ENCODE data around the gene THTPA. TPM values are rescaled to one million over a fixed set of nuclear protein-coding genes. Genes with fewer than 3 reads are reported as not detected.
"Not testable (repeated sequence)": the region's sequence is repeated elsewhere in the genome, so short reads cannot be mapped to it uniquely, and the experiment has no call there.

The THTPA gene
- total and polyA plus RNA-seq, 9 donors = 8.2 to 14.2 (median 13.3) TPM

DNA sequence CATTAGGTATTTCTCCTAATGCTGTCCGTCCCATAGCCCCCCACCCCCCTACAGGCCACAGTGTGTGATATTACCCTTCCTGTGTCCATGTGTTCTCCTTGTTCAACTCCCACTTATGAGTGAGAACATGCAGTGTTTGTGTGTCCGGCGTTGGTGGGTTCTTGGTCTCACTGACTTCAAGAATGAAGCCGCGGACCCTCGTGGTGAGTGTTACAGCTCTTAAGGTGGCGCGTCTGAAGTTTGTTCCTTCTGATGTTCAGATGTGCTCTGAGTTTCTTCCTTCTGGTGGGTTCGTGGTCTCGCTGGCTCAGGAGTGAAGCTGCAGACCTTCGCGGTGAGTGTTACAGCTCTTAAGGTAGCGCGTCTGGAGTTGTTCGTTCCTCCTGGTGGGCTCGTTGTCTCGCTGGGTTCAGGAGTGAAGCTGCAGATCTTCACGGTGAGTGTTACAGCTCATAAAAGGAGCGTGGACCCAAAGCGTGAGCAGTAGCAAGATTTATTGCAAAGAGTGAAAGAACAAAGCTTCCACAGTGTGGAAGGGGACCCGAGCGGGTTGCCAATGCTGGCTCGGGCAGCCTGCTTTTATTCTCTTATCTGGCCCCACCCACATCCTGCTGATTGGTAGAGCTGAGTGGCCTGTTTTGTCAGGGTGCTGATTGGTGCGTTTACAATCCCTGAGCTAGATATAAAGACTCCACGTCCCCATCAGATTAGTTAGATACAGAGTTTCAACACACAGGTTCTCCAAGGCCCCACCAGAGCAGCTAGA is 27.9 kb downstream of the THTPA start:
- not testable (repeated sequence) for H3K4me3 ChIP-seq (ENCODE audit: low read length); H3K4me1 ChIP-seq (ENCODE audit: control insufficient read depth, insufficient read depth, low read length); H3K36me3 ChIP-seq (ENCODE audit: control insufficient read depth, insufficient read depth, low read length); H3K9me3 ChIP-seq (replicated peaks; ENCODE audit: control insufficient read depth, low read depth, low read length); H3K27ac ChIP-seq (ENCODE audit: low read length); DNase-seq
- WGBS (ENCODE audit: insufficient coverage) = 71% methylated on average over 11 of the region's 25 CpGs
- peaks cover 28% of the 10 kb centered on the region for H3K27me3 ChIP-seq (ENCODE audit: control insufficient read depth, insufficient read depth, low read length)

DNA sequence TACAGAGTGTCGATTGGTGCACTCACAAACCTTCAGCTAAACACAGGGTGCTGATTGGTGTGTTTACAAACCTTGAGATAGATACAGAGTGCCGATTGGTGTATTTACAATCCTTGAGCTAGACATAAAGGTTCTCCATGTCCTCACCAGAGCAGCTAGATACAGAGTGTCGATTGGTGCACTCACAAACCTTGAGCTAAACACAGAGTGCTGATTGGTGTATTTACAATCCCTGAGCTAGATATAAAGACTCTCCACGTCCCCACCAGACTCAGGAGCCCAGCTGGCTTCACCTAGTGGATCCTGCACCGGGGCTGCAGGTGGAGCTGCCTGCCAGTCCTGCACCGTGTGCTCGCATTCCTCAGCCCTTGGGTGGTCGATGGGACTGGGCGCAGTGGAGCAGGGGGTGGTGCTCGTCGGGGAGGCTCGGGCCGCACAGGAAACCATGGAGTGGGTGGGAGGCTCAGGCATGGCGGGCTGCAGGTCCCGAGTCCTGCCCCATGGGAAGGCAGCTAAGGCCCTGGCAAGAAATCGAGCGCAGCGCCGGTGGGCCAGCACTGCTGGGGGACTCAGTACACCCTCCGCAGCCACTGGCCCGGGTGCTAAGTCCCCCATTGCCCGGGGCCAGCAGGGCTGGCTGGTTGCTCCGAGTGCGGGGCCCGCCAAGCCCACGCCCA is 28.6 kb downstream of the THTPA start:
- H3K4me3 ChIP-seq (ENCODE audit: low read length); H3K4me1 ChIP-seq (ENCODE audit: control insufficient read depth, insufficient read depth, low read length); H3K9me3 ChIP-seq (replicated peaks; ENCODE audit: control insufficient read depth, low read depth, low read length); DNase-seq; H3K27ac ChIP-seq (ENCODE audit: low read length); H3K36me3 ChIP-seq (ENCODE audit: control insufficient read depth, insufficient read depth, low read length): not testable (repeated sequence)
- H3K27me3 ChIP-seq (ENCODE audit: control insufficient read depth, insufficient read depth, low read length) = peaks cover 21% of the 10 kb centered on the region
- whole genome bisulfite sequencing (ENCODE audit: insufficient coverage) = 89% methylated on average over 10 of the region's 26 CpGs

DNA sequence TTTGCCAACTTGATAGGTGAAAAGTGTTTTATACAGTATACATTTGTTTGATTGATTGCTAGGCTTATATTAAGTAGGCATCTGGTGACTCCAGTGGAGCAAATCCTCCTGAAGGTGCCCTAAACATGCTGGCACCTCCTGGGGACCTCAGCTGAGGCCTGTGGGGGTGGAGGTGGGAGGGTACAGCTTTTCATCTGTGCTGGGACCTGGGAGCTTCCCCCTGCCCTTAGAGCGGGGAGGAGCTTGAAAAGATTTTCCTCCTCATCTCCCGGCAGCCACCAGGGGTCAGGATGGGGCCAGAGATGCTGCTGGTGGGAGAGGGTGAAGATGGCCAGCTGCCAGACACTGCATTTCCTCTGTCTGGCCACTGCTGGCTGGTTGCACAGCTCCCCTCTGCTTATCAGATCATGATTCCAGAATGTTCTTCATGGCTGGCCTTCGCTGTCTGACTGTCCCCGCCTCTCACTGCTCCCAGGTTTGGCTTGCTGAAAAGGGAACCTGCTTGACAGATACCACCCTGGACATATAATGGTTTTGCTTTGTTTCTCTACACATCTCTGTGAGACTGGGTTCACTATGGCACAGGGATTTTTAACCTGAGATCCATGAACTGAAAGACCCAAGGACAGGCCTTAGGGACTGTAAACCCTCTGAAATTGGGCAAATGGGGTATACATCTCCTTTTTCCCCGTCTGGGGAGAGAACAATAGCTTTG is 33.0 kb downstream of the THTPA start:
- Histone ChIP-seq H3K4me1 (ENCODE audit: control insufficient read depth, insufficient read depth, low read length) (peaks cover 5% of the 10 kb centered on the region), H3K27me3 (ENCODE audit: control insufficient read depth, insufficient read depth, low read length) (no peaks in the 10 kb centered on the region), H3K27ac (ENCODE audit: low read length) (no peak overlapping the region), H3K9me3 (replicated peaks; ENCODE audit: control insufficient read depth, low read depth, low read length) (no peaks in the 10 kb centered on the region), H3K4me3 (ENCODE audit: low read length) (no peak overlapping the region), H3K36me3 (ENCODE audit: control insufficient read depth, insufficient read depth, low read length) (no peaks in the 10 kb centered on the region)
- WGBS (ENCODE audit: insufficient coverage) = no CpG with 5 or more reads among the region's 5 CpGs
- DNase-seq = peak; percentile 92

DNA sequence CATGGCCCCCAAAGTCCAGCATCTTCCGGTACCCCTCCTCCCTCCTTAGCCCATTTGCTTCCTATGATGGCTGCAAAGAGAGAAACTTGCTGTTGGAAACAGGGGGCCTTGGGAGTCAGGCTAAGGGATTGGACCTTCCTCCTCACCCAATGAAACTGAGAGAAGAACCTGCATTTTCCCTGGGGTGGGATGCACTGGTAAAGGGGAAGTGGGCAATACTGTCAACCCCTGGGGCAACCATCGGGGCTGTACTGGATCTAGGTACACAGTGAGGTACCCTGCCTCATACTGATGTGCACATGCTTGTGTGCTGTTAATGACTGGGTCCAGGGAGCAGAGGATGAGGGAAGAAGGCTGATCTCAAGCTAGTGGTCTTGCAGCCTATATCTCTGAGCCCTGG is 33.5 kb downstream of the THTPA start:
- Histone ChIP-seq H3K27ac (ENCODE audit: low read length) (no peak overlapping the region), H3K27me3 (ENCODE audit: control insufficient read depth, insufficient read depth, low read length) (no peaks in the 10 kb centered on the region), H3K4me3 (ENCODE audit: low read length) (no peak overlapping the region), H3K4me1 (ENCODE audit: control insufficient read depth, insufficient read depth, low read length) (peaks cover 5% of the 10 kb centered on the region), H3K36me3 (ENCODE audit: control insufficient read depth, insufficient read depth, low read length) (no peaks in the 10 kb centered on the region), H3K9me3 (replicated peaks; ENCODE audit: control insufficient read depth, low read depth, low read length) (no peaks in the 10 kb centered on the region)
- DNase-seq = no peak
- 82% methylated on average over 1 of the region's 2 CpGs for WGBS (ENCODE audit: insufficient coverage)

DNA sequence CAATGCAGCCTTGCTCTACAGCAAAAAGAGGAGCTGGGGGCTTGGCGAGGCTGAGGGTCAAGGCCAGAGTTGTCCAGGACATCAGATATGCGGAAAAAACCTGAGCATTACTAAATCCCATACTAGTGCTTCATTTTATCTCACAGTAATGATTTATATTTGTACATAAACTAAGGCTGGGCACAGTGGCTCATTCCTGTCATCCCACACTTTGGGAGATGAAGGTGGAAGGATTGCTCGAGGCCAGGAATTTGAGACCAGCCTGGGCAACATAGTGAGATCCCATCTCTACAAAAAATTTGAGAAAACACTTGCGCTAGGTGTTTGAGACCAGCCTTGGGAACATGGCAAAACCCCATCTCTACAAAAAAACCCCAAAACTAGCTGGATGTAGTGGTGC is 34.1 kb downstream of the THTPA start:
- no peak for DNase-seq
- WGBS (ENCODE audit: insufficient coverage) = no CpG with 5 or more reads among the region's 4 CpGs

DNA sequence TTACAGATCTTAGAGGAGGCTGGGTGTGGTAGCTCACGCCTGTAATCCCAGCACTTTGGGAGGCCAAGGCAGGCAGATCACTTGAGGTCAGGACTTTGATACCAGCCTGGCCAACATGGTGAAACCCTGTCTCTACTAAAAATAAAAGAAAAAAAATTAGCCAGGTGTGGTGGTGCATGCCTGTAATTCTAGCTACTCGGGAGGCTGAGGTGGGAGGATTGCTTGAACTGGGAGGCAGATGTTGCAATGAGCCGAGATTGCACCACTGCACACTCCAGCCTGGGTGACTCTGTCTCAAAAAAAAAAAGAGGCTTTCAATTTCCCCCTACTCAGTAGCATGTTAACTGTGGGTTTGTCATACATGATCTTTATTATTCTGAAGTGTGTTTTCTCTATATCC is 38.1 kb downstream of the THTPA start:
- DNase-seq; H3K4me1 ChIP-seq (ENCODE audit: control insufficient read depth, insufficient read depth, low read length); H3K9me3 ChIP-seq (replicated peaks; ENCODE audit: control insufficient read depth, low read depth, low read length); H3K36me3 ChIP-seq (ENCODE audit: control insufficient read depth, insufficient read depth, low read length); H3K27me3 ChIP-seq (ENCODE audit: control insufficient read depth, insufficient read depth, low read length); H3K27ac ChIP-seq (ENCODE audit: low read length); H3K4me3 ChIP-seq (ENCODE audit: low read length): not testable (repeated sequence)
- no CpG with 5 or more reads among the region's 3 CpGs for WGBS (ENCODE audit: insufficient coverage)

More for the DNA sequence above, 34.1 kb downstream of the THTPA start:
- no peak overlapping the region for H3K4me3 ChIP-seq (ENCODE audit: low read length)
- H3K27me3 ChIP-seq (ENCODE audit: control insufficient read depth, insufficient read depth, low read length) = no peaks in the 10 kb centered on the region
- H3K36me3 ChIP-seq (ENCODE audit: control insufficient read depth, insufficient read depth, low read length) = no peaks in the 10 kb centered on the region
- H3K9me3 ChIP-seq (replicated peaks; ENCODE audit: control insufficient read depth, low read depth, low read length) = no peaks in the 10 kb centered on the region
- H3K27ac ChIP-seq (ENCODE audit: low read length) = no peak overlapping the region
- H3K4me1 ChIP-seq (ENCODE audit: control insufficient read depth, insufficient read depth, low read length) = peaks cover 5% of the 10 kb centered on the region

DNA sequence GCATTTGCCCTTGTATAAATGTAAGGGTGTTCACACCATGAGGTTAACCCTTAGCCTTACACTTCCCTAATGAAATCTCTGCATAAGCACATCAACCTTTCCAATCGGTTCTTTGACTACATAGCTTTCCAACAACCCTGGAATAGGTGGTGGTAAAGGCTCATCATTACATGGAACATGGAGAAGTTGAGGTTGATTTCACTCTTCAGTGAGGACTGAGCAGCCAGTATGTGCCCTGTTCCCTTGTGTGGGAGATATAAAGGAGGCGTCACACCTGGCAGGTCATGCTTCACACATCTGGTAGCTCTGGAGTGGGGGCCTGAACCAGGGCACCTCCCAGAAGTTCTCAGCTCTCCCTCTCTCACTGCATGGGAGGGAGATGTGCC is 44.2 kb downstream of the THTPA start:
- H3K4me1 ChIP-seq (ENCODE audit: control insufficient read depth, insufficient read depth, low read length) = no peaks in the 10 kb centered on the region
- H3K27me3 ChIP-seq (ENCODE audit: control insufficient read depth, insufficient read depth, low read length) = no peaks in the 10 kb centered on the region
- WGBS (ENCODE audit: insufficient coverage) = no CpG with 5 or more reads among the region's 2 CpGs
- no peaks in the 10 kb centered on the region for H3K36me3 ChIP-seq (ENCODE audit: control insufficient read depth, insufficient read depth, low read length)
- no peak overlapping the region for H3K4me3 ChIP-seq (ENCODE audit: low read length)
- H3K27ac ChIP-seq (ENCODE audit: low read length) = no peak overlapping the region
- H3K9me3 ChIP-seq (replicated peaks; ENCODE audit: control insufficient read depth, low read depth, low read length) = no peaks in the 10 kb centered on the region
- DNase-seq = no peak

DNA sequence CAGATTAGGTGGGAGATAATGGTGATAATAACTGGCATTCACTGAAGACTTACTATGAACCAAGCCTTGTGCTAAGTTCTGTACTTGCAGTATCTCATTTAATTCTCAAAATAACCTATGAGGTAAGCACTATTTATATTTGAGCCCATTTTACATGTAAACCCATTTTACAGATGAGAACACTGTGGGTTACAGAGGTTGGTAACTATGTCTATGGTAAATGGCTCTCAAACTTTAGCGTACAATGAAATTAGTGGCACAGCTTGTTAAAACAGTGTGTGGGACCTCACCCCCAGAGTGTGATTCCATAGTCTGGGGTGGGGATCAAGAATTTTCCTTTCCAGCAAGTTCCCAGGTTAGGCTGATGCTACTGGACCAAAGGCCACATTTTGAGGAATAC is 44.7 kb downstream of the THTPA start:
- Histone ChIP-seq H3K4me1 (ENCODE audit: control insufficient read depth, insufficient read depth, low read length) (no peaks in the 10 kb centered on the region), H3K4me3 (ENCODE audit: low read length) (no peak overlapping the region), H3K36me3 (ENCODE audit: control insufficient read depth, insufficient read depth, low read length) (no peaks in the 10 kb centered on the region), H3K27ac (ENCODE audit: low read length) (no peak overlapping the region), H3K9me3 (replicated peaks; ENCODE audit: control insufficient read depth, low read depth, low read length) (no peaks in the 10 kb centered on the region), H3K27me3 (ENCODE audit: control insufficient read depth, insufficient read depth, low read length) (no peaks in the 10 kb centered on the region)
- no peak for DNase-seq
- WGBS (ENCODE audit: insufficient coverage) = 100% methylated on average over 1 of the region's 1 CpG

DNA sequence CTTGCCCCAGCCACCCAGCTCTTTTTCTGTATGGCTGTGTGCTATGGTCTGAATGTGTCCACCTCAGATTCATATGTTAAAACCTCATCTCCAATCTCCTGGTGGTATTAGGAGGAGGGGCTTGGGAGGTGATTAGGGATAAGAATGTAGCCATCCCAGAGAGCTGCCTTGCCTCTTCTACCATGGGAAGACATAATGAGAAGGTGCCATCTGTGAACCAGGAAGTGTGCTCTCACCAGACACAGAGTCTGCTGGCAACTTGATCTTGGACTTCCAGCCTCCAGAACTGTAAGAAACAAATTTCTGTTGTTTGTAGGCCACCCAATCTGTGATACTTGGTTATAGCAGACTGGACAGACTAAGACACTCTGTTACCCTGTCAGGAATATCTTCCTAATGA is 45.4 kb downstream of the THTPA start:
- Histone ChIP-seq H3K36me3 (ENCODE audit: control insufficient read depth, insufficient read depth, low read length) (no peaks in the 10 kb centered on the region), H3K27ac (ENCODE audit: low read length) (no peak overlapping the region), H3K9me3 (replicated peaks; ENCODE audit: control insufficient read depth, low read depth, low read length) (no peaks in the 10 kb centered on the region), H3K4me3 (ENCODE audit: low read length) (no peak overlapping the region), H3K4me1 (ENCODE audit: control insufficient read depth, insufficient read depth, low read length) (no peaks in the 10 kb centered on the region), H3K27me3 (ENCODE audit: control insufficient read depth, insufficient read depth, low read length) (no peaks in the 10 kb centered on the region)
- no peak for DNase-seq

DNA sequence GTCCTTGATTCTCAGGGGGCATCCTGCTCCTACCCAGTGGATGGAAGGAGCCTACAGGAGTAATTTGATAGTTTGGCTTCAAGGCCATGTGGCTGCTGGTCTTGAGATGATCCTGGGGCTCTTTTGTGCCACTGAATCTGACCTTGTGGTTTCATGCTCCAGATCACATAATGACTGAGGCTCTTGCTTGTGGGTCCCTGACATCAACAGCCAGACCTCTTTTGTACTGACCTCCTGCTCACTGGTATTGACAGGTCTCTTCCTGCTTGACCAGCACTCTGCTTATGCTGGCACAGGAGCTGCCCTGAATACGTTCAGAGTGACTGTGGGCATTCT is 45.7 kb downstream of the THTPA start:
- WGBS (ENCODE audit: insufficient coverage) = no CpG with 5 or more reads among the region's 1 CpG
- DNase-seq = no peak
- Histone ChIP-seq H3K27me3 (ENCODE audit: control insufficient read depth, insufficient read depth, low read length) (no peaks in the 10 kb centered on the region), H3K9me3 (replicated peaks; ENCODE audit: control insufficient read depth, low read depth, low read length) (no peaks in the 10 kb centered on the region), H3K4me3 (ENCODE audit: low read length) (no peak overlapping the region), H3K27ac (ENCODE audit: low read length) (no peak overlapping the region), H3K4me1 (ENCODE audit: control insufficient read depth, insufficient read depth, low read length) (no peaks in the 10 kb centered on the region), H3K36me3 (ENCODE audit: control insufficient read depth, insufficient read depth, low read length) (no peaks in the 10 kb centered on the region)
